Smooth muscle cell (in vitro differentiated cells): ENCODE measurements around the gene VCX2. TPM values are rescaled to one million over a fixed set of nuclear protein-coding genes. Genes with fewer than 3 reads are reported as not detected.

Source experiments
- DNase-seq: peaks from one replicate; lab custom pipeline; 2025; ENCODE audit not compliant: unreplicated experiment; lab: John Stamatoyannopoulos, UW
- H2AFZ ChIP-seq: fragments of 200-600 bp; sonication (generic); 2 replicates; pipeline ENCODE4 v1.6.0; 2016; ENCODE audit warnings: antibody characterized with exemption, low read depth, mild to moderate bottlenecking
- H3F3A ChIP-seq: fragments of 200-600 bp; sonication (generic); 2 replicates; pipeline ENCODE4 v1.6.0; 2017; ENCODE audit warnings: antibody characterized with exemption, low read depth
- H3K27ac ChIP-seq: fragments of 200-600 bp; sonication (generic); 2 replicates; pipeline ENCODE4 v1.5.1; 2016; ENCODE audit warnings: low read depth, mild to moderate bottlenecking
- H3K27me3 ChIP-seq: fragments of 200-600 bp; sonication (generic); 2 replicates; pipeline ENCODE4 v1.6.1; 2016; ENCODE audit warnings: low read depth, mild to moderate bottlenecking
- H3K36me3 ChIP-seq: fragments of 200-600 bp; sonication (generic); 2 replicates; pipeline ENCODE4 v1.5.1; 2016; ENCODE audit warnings: low read depth
- H3K4me1 ChIP-seq: fragments of 200-600 bp; sonication (generic); 2 replicates; pipeline ENCODE4 v1.5.1; 2016; ENCODE audit warnings: low read depth
- H3K4me2 ChIP-seq: fragments of 200-600 bp; sonication (generic); 2 replicates; pipeline ENCODE4 v1.6.0; 2016; ENCODE audit warnings: mild to moderate bottlenecking
- H3K4me3 ChIP-seq: fragments of 200-600 bp; sonication (generic); 2 replicates; pipeline ENCODE4 v1.5.1; 2016; ENCODE audit warnings: mild to moderate bottlenecking
- H3K79me2 ChIP-seq: fragments of 200-600 bp; sonication (generic); 2 replicates; pipeline ENCODE4 v1.6.0; 2016; ENCODE audit warnings: low read depth, mild to moderate bottlenecking
- H3K9ac ChIP-seq: fragments of 200-600 bp; sonication (generic); 2 replicates; pipeline ENCODE4 v1.6.0; 2016; ENCODE audit warnings: low read depth
- H3K9me3 ChIP-seq: fragments of 200-600 bp; sonication (generic); replicated peaks from 2 replicates; pipeline ENCODE4 v1.5.1; 2016; ENCODE audit warnings: low read depth
- H4K20me1 ChIP-seq: fragments of 200-600 bp; sonication (generic); 2 replicates; pipeline ENCODE4 v1.6.0; 2016; ENCODE audit warnings: low read depth
- WGBS: methylation state at CpG from one replicate; pipeline ENCODE4 v1.1.7; 2016; ENCODE audit warnings: low lambda C conversion rate; 5-methylcytosine and 5-hydroxymethylcytosine counted together
- polyA plus RNA-seq: library from polyadenylated mRNA; unstranded; fragments of >200 nt; fragmentation: Nextera tagmentation; extraction: Ambion mirVana; gene quantifications from 2 replicates; pipeline ENCODE4 v1.2.1, GENCODE V29; 2016
- total RNA-seq: library from RNA; depleted of rRNA; stranded (reverse); fragments of >200 nt; gene quantifications from 2 replicates; pipeline ENCODE4 v1.2.3, GENCODE V29; 2014
- TF ChIP-seq, protein P1 (sequence below): fragments of 200-600 bp; sonication (generic); IDR thresholded peaks from 2 replicates; pipeline ENCODE4 v1.5.1; 2017; ENCODE audit warnings: borderline replicate concordance, mild to moderate bottlenecking, antibody characterized with exemption; ENCODE audit not compliant: insufficient read depth, poor library complexity, severe bottlenecking

The VCX2 gene
- total and polyA plus RNA-seq, 2 experiments from 2014 or later: not detected

DNA sequence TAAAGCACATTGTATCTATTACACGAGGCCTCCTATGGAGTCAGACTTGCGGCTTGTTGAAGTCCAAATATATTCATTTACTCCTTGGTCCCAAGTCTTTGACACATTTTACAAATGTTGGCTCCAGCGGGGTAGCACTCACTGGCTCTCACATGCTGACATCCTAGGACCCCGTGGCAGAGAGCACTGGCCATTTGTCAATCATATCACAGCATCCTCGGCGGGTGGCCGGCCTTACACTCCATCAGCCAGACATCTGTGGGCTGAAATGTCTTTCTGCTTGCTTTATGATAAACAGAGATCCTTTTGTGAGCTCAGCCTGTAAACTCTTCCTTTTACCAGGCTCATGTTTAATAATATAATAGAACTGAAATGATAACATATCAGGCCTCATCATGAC is 25.7 kb upstream of the VCX2 start:
- TF ChIP-seq, protein P1, sequence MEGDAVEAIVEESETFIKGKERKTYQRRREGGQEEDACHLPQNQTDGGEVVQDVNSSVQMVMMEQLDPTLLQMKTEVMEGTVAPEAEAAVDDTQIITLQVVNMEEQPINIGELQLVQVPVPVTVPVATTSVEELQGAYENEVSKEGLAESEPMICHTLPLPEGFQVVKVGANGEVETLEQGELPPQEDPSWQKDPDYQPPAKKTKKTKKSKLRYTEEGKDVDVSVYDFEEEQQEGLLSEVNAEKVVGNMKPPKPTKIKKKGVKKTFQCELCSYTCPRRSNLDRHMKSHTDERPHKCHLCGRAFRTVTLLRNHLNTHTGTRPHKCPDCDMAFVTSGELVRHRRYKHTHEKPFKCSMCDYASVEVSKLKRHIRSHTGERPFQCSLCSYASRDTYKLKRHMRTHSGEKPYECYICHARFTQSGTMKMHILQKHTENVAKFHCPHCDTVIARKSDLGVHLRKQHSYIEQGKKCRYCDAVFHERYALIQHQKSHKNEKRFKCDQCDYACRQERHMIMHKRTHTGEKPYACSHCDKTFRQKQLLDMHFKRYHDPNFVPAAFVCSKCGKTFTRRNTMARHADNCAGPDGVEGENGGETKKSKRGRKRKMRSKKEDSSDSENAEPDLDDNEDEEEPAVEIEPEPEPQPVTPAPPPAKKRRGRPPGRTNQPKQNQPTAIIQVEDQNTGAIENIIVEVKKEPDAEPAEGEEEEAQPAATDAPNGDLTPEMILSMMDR: no peak
- H3K4me1 ChIP-seq: no peaks in the 10 kb centered on the region
- no peaks in the 10 kb centered on the region for H3K36me3 ChIP-seq
- no peaks in the 10 kb centered on the region for H3F3A ChIP-seq
- no peak overlapping the region for H3K4me2 ChIP-seq
- 74% methylated on average over 7 of the region's 7 CpGs for WGBS
- H3K4me3 ChIP-seq: no peak overlapping the region
- H4K20me1 ChIP-seq: no peaks in the 10 kb centered on the region
- no peaks in the 10 kb centered on the region for H3K79me2 ChIP-seq
- H2AFZ ChIP-seq: no peak overlapping the region
- no peak overlapping the region for H3K9ac ChIP-seq
- no peak overlapping the region for H3K27ac ChIP-seq
- H3K27me3 ChIP-seq: no peaks in the 10 kb centered on the region
- no peak for DNase-seq
- no peaks in the 10 kb centered on the region for H3K9me3 ChIP-seq

DNA sequence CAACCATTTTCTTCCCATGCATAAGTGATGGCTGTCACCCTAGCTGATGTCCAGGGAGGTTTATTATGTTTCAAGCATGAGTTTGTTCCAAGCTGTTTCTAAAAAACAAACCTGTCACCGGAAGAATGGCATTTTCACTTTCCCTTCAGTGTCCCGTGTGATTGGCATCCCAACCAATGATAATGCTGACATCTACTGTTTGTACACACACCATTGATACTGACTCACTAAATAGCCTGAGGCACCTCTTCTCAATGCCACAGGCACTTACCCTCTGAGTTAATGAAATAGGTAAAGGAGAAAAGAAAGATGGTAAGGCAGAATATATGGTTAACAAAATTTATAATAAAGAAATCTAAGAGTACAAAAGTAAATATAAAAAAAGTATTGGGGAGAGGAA is 23.1 kb upstream of the VCX2 start:
- TF ChIP-seq, protein P1: no peak
- 83% methylated on average over 2 of the region's 2 CpGs for WGBS

DNA sequence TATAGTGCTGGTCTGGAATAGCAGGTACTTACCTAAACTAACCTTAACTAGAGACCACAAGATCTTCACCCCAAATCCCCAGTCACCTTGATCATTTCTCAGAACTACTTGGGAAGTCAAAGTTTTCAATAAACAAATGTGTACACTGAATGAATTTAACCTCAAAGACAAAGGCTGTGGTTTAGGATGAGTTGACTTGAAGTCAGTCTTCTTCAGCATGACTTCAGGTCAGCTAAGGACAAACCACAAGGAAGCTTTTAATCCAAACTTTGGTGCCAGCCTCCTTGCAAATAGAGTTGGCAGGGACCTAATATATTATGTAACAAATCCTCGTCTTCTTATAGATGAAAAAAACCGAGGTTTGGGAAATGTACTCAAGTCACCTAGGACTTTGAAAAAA is 21.2 kb upstream of the VCX2 start:
- TF ChIP-seq, protein P1: no peak
- WGBS: 78% methylated on average over 2 of the region's 2 CpGs
- no peak overlapping the region for H3K27ac ChIP-seq

More for the DNA sequence above, 23.1 kb upstream of the VCX2 start:
- no peaks in the 10 kb centered on the region for H4K20me1 ChIP-seq
- no peaks in the 10 kb centered on the region for H3K9me3 ChIP-seq
- no peak overlapping the region for H3K4me3 ChIP-seq
- no peak overlapping the region for H3K9ac ChIP-seq
- no peak overlapping the region for H3K4me2 ChIP-seq
- H3K27me3 ChIP-seq: no peaks in the 10 kb centered on the region
- DNase-seq: no peak
- no peak overlapping the region for H2AFZ ChIP-seq
- H3K79me2 ChIP-seq: no peaks in the 10 kb centered on the region
- H3K36me3 ChIP-seq: no peaks in the 10 kb centered on the region
- no peak overlapping the region for H3K27ac ChIP-seq
- H3F3A ChIP-seq: no peaks in the 10 kb centered on the region
- H3K4me1 ChIP-seq: no peaks in the 10 kb centered on the region

DNA sequence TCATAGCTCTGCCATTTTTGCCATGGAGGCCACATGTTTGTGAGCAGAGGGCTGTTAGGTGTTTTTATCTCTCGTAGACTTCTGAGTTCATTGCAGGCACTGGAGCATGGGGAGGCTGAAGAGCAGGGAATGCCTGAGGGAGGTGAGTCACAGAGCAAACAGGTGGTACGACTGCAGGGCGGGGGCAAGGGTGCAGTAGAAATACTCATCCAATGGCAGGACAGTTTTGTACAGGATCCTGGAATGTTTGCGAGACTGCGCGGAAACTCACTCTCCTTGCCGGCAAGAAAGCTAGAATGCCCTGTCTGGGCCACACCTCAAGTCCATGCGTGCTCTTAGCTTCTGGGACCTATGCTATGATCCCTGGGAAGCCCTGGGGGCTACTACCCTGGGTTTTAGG is 20.0 kb upstream of the VCX2 start:
- WGBS: 74% methylated on average over 8 of the region's 8 CpGs
- Histone ChIP-seq H3K4me3 (no peak overlapping the region), H3K27ac (peak overlapping the region; percentile 16), H3K4me2 (no peak overlapping the region), H3K4me1 (no peaks in the 10 kb centered on the region), H3F3A (no peaks in the 10 kb centered on the region), H3K9me3 (no peaks in the 10 kb centered on the region), H3K27me3 (no peaks in the 10 kb centered on the region), H3K79me2 (no peaks in the 10 kb centered on the region), H2AFZ (no peak overlapping the region), H4K20me1 (no peaks in the 10 kb centered on the region), H3K9ac (no peak overlapping the region), H3K36me3 (no peaks in the 10 kb centered on the region)
- TF ChIP-seq, protein P1: no peak
- no peak for DNase-seq

More for the DNA sequence above, 21.2 kb upstream of the VCX2 start:
- Histone ChIP-seq H3F3A (no peaks in the 10 kb centered on the region), H4K20me1 (no peaks in the 10 kb centered on the region), H3K4me2 (no peak overlapping the region), H3K9ac (no peak overlapping the region), H3K9me3 (no peaks in the 10 kb centered on the region), H3K4me1 (no peaks in the 10 kb centered on the region), H3K79me2 (no peaks in the 10 kb centered on the region), H3K36me3 (no peaks in the 10 kb centered on the region), H2AFZ (no peak overlapping the region), H3K27me3 (no peaks in the 10 kb centered on the region), H3K4me3 (no peak overlapping the region)
- no peak for DNase-seq
